Measurements from ENCODE around the gene RIOK3.

DNA sequence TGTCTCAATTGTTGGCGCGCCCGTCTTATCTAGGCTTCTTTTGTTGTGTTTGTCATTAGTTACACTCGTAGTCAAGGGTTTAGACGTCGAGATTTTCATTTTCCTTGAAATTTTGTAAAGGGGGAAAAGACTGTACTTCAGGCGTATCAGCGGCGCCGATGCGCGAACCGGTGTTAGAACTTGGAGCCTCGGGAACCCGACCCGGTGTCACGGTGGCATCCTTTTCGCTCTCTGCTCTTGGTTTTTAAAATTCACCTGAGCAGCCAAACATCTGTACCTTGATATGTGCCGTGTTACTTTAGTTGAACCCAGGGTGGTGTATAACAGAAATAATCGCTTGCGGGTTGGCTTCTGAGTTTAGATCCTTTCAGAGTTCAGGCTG is 50.9 kb downstream of the RIOK3 start:
- TF ChIP-seq, protein P1, sequence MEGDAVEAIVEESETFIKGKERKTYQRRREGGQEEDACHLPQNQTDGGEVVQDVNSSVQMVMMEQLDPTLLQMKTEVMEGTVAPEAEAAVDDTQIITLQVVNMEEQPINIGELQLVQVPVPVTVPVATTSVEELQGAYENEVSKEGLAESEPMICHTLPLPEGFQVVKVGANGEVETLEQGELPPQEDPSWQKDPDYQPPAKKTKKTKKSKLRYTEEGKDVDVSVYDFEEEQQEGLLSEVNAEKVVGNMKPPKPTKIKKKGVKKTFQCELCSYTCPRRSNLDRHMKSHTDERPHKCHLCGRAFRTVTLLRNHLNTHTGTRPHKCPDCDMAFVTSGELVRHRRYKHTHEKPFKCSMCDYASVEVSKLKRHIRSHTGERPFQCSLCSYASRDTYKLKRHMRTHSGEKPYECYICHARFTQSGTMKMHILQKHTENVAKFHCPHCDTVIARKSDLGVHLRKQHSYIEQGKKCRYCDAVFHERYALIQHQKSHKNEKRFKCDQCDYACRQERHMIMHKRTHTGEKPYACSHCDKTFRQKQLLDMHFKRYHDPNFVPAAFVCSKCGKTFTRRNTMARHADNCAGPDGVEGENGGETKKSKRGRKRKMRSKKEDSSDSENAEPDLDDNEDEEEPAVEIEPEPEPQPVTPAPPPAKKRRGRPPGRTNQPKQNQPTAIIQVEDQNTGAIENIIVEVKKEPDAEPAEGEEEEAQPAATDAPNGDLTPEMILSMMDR (IDR thresholded peaks at IDR 0.05) = no peak
- no peak for TF ChIP-seq POLR2A (IDR thresholded peaks at IDR 0.05)
- TF ChIP-seq POLR2AphosphoS5 (IDR thresholded peaks at IDR 0.05) = no peak
- TF ChIP-seq EP300 (IDR thresholded peaks at IDR 0.05) = no peak
